K562 (cell line): ENCODE measurements around the gene NOP58. TPM values are rescaled to one million over a fixed set of nuclear protein-coding genes. Genes with fewer than 3 reads are reported as not detected.

Experiments used
- DLX4 ChIP-seq: fragments of 250-450 bp; sonication (Bioruptor Pico); IDR thresholded peaks from 2 replicates; pipeline ENCODE4 v1.6.1; 2021; ENCODE audit warnings: mild to moderate bottlenecking
- E2F8 ChIP-seq: fragments of 450-650 bp; IDR thresholded peaks from 2 replicates; pipeline ENCODE4 v1.7.1; 2018; ENCODE audit warnings: mild to moderate bottlenecking, low read depth; ENCODE audit not compliant: partially characterized antibody
- ESRRB ChIP-seq: fragments of 250-450 bp; sonication (Bioruptor Pico); IDR thresholded peaks from 2 replicates; pipeline ENCODE4 v1.5.0; 2020; ENCODE audit warnings: mild to moderate bottlenecking, moderate library complexity, borderline replicate concordance
- ETV5 ChIP-seq: sonication (generic); formaldehyde crosslinking; IDR thresholded peaks from 2 replicates; pipeline ENCODE4 v1.4.0; 2020; ENCODE audit warnings: low read depth, mild to moderate bottlenecking, missing genetic modification reagents
- FIP1L1 ChIP-seq: fragments of 200-400 bp; formaldehyde crosslinking; IDR thresholded peaks from 2 replicates; pipeline ENCODE4 v1.6.1; 2018; ENCODE audit warnings: mild to moderate bottlenecking, low read depth, low read length; ENCODE audit not compliant: poor library complexity, severe bottlenecking
- IRF2 ChIP-seq: sonication (generic); formaldehyde crosslinking; IDR thresholded peaks from 2 replicates; pipeline ENCODE4 v1.8.1; 2022; ENCODE audit warnings: mild to moderate bottlenecking, missing genetic modification reagents
- MAZ ChIP-seq, 2 experiments: fragments of 450-650 bp in 1 of 2; sonication (generic) in 1 of 2; formaldehyde crosslinking; IDR thresholded peaks in 1 of 2; conservative IDR thresholded peaks in 1 of 2; 2 replicates each; pipeline versions ENCODE4 v1.4.0 to v1.5.0; 2020; ENCODE audit warnings: mild to moderate bottlenecking in 1 of 2, missing genetic modification reagents in 1 of 2
- NEUROD1 ChIP-seq: fragments of 150-350 bp; IDR thresholded peaks from 2 replicates; pipeline ENCODE4 v1.6.1; 2014; ENCODE audit warnings: borderline replicate concordance, low read length, low read depth; ENCODE audit not compliant: partially characterized antibody
- NFIC ChIP-seq: fragments of 450-650 bp; IDR thresholded peaks from 2 replicates; pipeline ENCODE4 v1.6.1; 2017; ENCODE audit warnings: mild to moderate bottlenecking, inconsistent platforms
- NR4A1 ChIP-seq, 2 experiments: fragments of 250-450 bp in 1 of 2; fragments of 450-650 bp in 1 of 2; sonication (Bioruptor Pico) in 1 of 2; IDR thresholded peaks; 2 replicates each; pipeline versions ENCODE4 v1.4.0 to v1.6.1; 2016 to 2020; ENCODE audit warnings: mild to moderate bottlenecking in 2 of 2, missing compliant biosample characterization in 1 of 2, missing genetic modification characterization in 1 of 2, moderate library complexity in 1 of 2
- SMAD4 ChIP-seq: fragments of 250-450 bp; sonication (Bioruptor Pico); conservative IDR thresholded peaks from 2 replicates; pipeline ENCODE4 v1.8.0; 2021; ENCODE audit warnings: inconsistent platforms, mild to moderate bottlenecking, moderate library complexity
- SPI1 ChIP-seq: IDR thresholded peaks from 2 replicates; pipeline ENCODE4 v1.6.1; 2011; ENCODE audit warnings: low read depth, low read length, control low read depth, borderline replicate concordance
- ZC3H11A ChIP-seq: IDR thresholded peaks from 2 replicates; pipeline ENCODE4 v1.6.1; 2012; ENCODE audit warnings: low read depth, low read length, improper control_type of control experiment
- ZNF175 ChIP-seq: fragments of 200-800 bp; sonication (Bioruptor generic); IDR thresholded peaks from 2 replicates; pipeline ENCODE4 v1.6.1; 2016; ENCODE audit warnings: low read depth, mild to moderate bottlenecking, missing genetic modification characterization, missing compliant biosample characterization
- ZNF644 ChIP-seq: fragments of 200-800 bp; sonication (Bioruptor generic); IDR thresholded peaks from 2 replicates; pipeline ENCODE4 v1.6.1; 2016; ENCODE audit warnings: low read depth, missing genetic modification characterization, missing compliant biosample characterization
- polyA plus RNA-seq, 8 experiments: library from polyadenylated mRNA; depleted of rRNA in 4 of 8; stranded (reverse) in 5 of 8; unstranded in 3 of 8; fragments of >200 nt; fragmentation: Nextera tagmentation in 2 of 8; fragmentation: Illumina TruSeq in 1 of 8; extraction: Ambion mirVana in 2 of 8; extraction: Trizol in 1 of 8; gene quantifications; 2 replicates each; pipeline versions ENCODE4 v1.2.1 to v1.2.3, GENCODE V29; 2011 to 2014; ENCODE audit warnings: inconsistent platforms in 1 of 8, missing spikeins in 1 of 8
- total RNA-seq, 7 experiments: library from RNA; depleted of rRNA in 6 of 7; stranded (reverse); fragments of >200 nt in 6 of 7; fragmentation: Illumina TruSeq in 2 of 7; extraction: Trizol in 2 of 7; gene quantifications; 2 replicates each; pipeline versions ENCODE4 v1.2.1 to v1.2.3, GENCODE V29; 2011 to 2021; ENCODE audit warnings: low replicate concordance in 1 of 7
- TF ChIP-seq, protein P1 (sequence below), 2 experiments: IDR thresholded peaks; 2 replicates each; pipeline ENCODE4 v1.6.1; 2011; ENCODE audit warnings: borderline replicate concordance in 1 of 2, control low read depth in 1 of 2, low read depth in 1 of 2, low read length in 1 of 2, mild to moderate bottlenecking in 1 of 2, mixed read lengths in 1 of 2, moderate library complexity in 1 of 2; ENCODE audit not compliant: insufficient read depth in 1 of 2, insufficient read length in 1 of 2, poor library complexity in 1 of 2, severe bottlenecking in 1 of 2; ENCODE audit errors: extremely low read depth in 1 of 2
- TF ChIP-seq, protein P2 (sequence below): fragments of 250-450 bp; sonication (Bioruptor Pico); IDR thresholded peaks from 2 replicates; pipeline ENCODE4 v1.5.0; 2021
- TF ChIP-seq, protein P3 (sequence below): fragments of 450-650 bp; IDR thresholded peaks from 2 replicates; pipeline ENCODE4 v1.6.1; 2016

The NOP58 gene
- total and polyA plus RNA-seq, 9 of the 15 experiments (the other 6 are each of a cell fraction or from before 2014, with no cell fraction given) = 132 to 332 (median 208) TPM

DNA sequence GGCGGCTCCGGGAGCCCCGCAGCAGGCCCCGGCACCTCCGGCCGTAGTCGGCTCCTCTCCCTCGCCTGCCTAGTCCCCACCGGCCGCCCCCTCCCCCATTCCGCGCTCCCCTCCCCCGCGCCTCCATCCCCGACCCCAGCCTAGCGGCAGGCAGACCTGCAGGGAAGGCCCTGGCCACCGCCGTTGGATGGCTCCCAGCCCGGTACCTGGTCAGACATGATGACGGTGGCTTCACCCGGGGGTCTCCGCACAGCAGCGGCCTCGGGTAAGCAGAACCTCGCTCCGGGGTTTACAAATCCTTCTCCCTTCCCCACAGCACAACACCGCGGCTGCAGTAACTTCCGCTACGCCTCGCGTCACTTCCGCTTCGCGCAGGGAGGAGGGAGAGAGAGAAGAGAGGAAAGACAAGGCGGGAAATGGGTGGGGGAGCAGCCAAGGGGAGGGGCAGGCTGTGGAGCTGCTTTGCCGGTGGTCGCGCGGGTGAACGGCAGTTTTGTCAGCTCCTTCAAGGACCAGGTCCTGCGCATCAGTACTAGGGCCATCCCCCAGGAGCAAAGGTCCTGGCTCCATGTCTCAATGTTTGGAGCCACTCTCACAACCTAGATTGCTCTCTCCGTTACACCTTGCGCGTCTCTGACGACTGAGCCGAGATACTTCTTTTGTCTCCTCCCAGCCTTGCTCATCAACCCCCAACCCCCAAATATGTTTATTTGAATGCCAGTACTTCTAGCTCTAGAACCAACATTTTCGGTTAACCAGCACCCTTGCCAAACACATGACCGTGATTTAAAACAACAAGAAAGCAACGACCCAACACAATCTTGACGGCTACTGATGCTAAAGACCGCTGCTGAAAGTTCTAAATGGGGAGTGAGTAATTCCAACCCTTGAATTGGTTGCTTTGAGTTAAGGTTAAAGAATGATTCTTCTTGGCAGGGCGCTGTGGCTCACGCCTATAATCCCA is 27.0 kb upstream of the NOP58 start, which contains the start of gene SUMO1 (continued):
- TF ChIP-seq, protein P1, sequence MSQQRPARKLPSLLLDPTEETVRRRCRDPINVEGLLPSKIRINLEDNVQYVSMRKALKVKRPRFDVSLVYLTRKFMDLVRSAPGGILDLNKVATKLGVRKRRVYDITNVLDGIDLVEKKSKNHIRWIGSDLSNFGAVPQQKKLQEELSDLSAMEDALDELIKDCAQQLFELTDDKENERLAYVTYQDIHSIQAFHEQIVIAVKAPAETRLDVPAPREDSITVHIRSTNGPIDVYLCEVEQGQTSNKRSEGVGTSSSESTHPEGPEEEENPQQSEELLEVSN (IDR thresholded peaks at IDR 0.05; ENCODE audit: borderline replicate concordance in 1 of 2, extremely low read depth in 1 of 2, insufficient read depth in 1 of 2, insufficient read length in 1 of 2, low read depth in 1 of 2, low read length in 1 of 2, poor library complexity in 1 of 2, severe bottlenecking in 1 of 2) = peak; percentile 78 to 80
- no peak for TF ChIP-seq SMAD4 (CRISPR knock-in tag)
- no peak for TF ChIP-seq FIP1L1
- 0 out of 2 replicates have a peak, but pooled peaks have one; percentile 14 for TF ChIP-seq NFIC
- peak; percentile 83 to 88 for TF ChIP-seq MAZ (CRISPR knock-in tag; conservative IDR thresholded peaks at IDR 0.05 in 1 of 2, IDR thresholded peaks at IDR 0.05 in 1 of 2)
- TF ChIP-seq SPI1 = peak; percentile 72
- TF ChIP-seq ESRRB (CRISPR knock-in tag) = no peak
- no peak for TF ChIP-seq ZC3H11A
- TF ChIP-seq, protein P2, sequence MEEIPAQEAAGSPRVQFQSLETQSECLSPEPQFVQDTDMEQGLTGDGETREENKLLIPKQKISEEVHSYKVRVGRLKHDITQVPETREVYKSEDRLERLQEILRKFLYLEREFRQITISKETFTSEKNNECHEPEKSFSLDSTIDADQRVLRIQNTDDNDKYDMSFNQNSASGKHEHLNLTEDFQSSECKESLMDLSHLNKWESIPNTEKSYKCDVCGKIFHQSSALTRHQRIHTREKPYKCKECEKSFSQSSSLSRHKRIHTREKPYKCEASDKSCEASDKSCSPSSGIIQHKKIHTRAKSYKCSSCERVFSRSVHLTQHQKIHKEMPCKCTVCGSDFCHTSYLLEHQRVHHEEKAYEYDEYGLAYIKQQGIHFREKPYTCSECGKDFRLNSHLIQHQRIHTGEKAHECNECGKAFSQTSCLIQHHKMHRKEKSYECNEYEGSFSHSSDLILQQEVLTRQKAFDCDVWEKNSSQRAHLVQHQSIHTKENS (CRISPR knock-in tag) = no peak
- TF ChIP-seq IRF2 (CRISPR knock-in tag) = no peak
- no peak for TF ChIP-seq ZNF175 (CRISPR knock-in tag)
- no peak for TF ChIP-seq NEUROD1
- peak; percentile 99 for TF ChIP-seq E2F8
- no peak for TF ChIP-seq NR4A1 (CRISPR knock-in tag; IDR thresholded peaks at IDR 0.05)
- TF ChIP-seq NR4A1 (tag; IDR thresholded peaks at IDR 0.05) = no peak
- peak; percentile 47; the same call in 1 of the 2 replicates for TF ChIP-seq ETV5 (CRISPR knock-in tag)
- TF ChIP-seq DLX4 = no peak
- TF ChIP-seq, protein P3, sequence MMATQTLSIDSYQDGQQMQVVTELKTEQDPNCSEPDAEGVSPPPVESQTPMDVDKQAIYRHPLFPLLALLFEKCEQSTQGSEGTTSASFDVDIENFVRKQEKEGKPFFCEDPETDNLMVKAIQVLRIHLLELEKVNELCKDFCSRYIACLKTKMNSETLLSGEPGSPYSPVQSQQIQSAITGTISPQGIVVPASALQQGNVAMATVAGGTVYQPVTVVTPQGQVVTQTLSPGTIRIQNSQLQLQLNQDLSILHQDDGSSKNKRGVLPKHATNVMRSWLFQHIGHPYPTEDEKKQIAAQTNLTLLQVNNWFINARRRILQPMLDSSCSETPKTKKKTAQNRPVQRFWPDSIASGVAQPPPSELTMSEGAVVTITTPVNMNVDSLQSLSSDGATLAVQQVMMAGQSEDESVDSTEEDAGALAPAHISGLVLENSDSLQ = no peak
- no peak for TF ChIP-seq ZNF644 (tag)
